ENCODE results near the gene C9orf85. TPM values are rescaled to one million over a fixed set of nuclear protein-coding genes. Genes with fewer than 3 reads are reported as not detected.
"Not testable (repeated sequence)": the region's sequence is repeated elsewhere in the genome, so short reads cannot be mapped to it uniquely, and the experiment has no call there.

C9orf85 gene
- total RNA-seq, 1 donor from 2014 or later: 11.1 TPM

DNA sequence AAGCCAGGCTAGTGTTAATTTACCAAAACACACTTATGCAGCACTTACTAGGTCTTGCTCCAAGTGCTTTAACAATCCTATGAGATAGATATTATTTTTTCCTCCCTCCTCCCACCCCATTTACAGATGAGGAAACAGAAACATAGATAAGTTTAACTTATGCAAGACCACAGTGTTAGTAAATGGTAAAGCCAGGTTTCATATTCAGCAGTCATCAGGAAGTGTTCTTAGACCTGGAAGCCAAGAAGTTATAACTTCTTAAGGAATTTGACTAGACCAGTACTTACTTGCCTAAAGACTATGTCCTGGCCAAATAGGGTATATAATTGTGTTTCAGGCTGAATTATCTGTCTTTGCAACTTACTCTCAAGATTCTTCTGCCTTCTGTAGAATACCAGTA lies 16.3 kb upstream of the C9orf85 start:
- Mint-ChIP-seq H3K4me1 (ENCODE audit: low read depth, unreplicated experiment) (peaks cover 14% of the 10 kb centered on the region), H3K27ac (ENCODE audit: unreplicated experiment) (no peak overlapping the region), H3K4me3 (ENCODE audit: unreplicated experiment) (no peak overlapping the region), H3K9me3 (ENCODE audit: unreplicated experiment) (peaks cover 2% of the 10 kb centered on the region), H3K36me3 (ENCODE audit: unreplicated experiment) (no peaks in the 10 kb centered on the region), H3K27me3 (ENCODE audit: unreplicated experiment) (peaks cover 4% of the 10 kb centered on the region)
- no peak for DNase-seq
- TF ChIP-seq, protein P1, sequence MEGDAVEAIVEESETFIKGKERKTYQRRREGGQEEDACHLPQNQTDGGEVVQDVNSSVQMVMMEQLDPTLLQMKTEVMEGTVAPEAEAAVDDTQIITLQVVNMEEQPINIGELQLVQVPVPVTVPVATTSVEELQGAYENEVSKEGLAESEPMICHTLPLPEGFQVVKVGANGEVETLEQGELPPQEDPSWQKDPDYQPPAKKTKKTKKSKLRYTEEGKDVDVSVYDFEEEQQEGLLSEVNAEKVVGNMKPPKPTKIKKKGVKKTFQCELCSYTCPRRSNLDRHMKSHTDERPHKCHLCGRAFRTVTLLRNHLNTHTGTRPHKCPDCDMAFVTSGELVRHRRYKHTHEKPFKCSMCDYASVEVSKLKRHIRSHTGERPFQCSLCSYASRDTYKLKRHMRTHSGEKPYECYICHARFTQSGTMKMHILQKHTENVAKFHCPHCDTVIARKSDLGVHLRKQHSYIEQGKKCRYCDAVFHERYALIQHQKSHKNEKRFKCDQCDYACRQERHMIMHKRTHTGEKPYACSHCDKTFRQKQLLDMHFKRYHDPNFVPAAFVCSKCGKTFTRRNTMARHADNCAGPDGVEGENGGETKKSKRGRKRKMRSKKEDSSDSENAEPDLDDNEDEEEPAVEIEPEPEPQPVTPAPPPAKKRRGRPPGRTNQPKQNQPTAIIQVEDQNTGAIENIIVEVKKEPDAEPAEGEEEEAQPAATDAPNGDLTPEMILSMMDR (IDR thresholded peaks at IDR 0.05; ENCODE audit: partially characterized antibody, unreplicated experiment): no peak

DNA sequence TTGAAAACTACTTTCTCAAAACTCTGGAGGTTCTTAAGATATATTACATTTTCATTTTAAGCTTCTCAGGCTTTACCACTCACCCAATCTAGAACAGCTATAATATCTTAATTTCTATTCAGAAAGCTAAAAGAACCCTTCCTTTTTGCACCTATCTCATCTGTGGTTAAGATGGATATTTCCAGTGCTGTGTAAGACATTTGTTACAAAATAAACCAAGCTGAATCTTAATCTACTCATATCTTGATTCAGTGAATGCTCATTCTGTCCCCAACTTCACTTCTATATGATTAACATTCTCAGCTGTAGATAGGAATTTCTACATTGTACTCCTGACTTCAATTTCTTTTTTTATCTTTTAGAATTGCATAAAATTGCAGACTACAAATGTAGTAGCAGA lies 15.5 kb upstream of the C9orf85 start:
- TF ChIP-seq, protein P1 (IDR thresholded peaks at IDR 0.05; ENCODE audit: partially characterized antibody, unreplicated experiment): no peak
- Mint-ChIP-seq H3K27ac (ENCODE audit: unreplicated experiment) (no peak overlapping the region), H3K36me3 (ENCODE audit: unreplicated experiment) (no peaks in the 10 kb centered on the region), H3K4me1 (ENCODE audit: low read depth, unreplicated experiment) (peaks cover 14% of the 10 kb centered on the region), H3K27me3 (ENCODE audit: unreplicated experiment) (peaks cover 4% of the 10 kb centered on the region), H3K4me3 (ENCODE audit: unreplicated experiment) (no peak overlapping the region), H3K9me3 (ENCODE audit: unreplicated experiment) (peaks cover 2% of the 10 kb centered on the region)
- DNase-seq: no peak

DNA sequence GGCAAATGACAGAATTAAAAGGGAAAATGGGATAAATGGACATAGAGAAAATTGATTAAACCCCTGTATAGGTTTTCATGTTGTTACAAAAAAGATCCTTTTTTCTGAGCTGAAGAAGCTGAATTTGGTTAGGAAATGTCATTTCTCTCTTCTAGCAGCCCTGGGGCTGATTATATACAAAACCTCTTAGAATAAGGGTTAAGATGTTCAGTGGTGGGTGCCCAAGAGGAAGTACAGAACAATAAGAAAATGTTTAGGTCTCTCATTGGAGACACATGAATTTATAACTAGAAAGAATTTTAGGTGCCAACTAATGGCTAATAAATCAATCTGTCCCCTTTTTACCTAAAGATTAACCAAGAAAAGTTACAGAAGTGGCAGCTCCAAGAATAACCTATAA lies 14.7 kb upstream of the C9orf85 start:
- Mint-ChIP-seq H3K9me3 (ENCODE audit: unreplicated experiment) (peaks cover 2% of the 10 kb centered on the region), H3K4me1 (ENCODE audit: low read depth, unreplicated experiment) (peaks cover 17% of the 10 kb centered on the region), H3K27ac (ENCODE audit: unreplicated experiment) (no peak overlapping the region), H3K27me3 (ENCODE audit: unreplicated experiment) (peaks cover 4% of the 10 kb centered on the region), H3K36me3 (ENCODE audit: unreplicated experiment) (no peaks in the 10 kb centered on the region), H3K4me3 (ENCODE audit: unreplicated experiment) (no peak overlapping the region)
- TF ChIP-seq, protein P1 (IDR thresholded peaks at IDR 0.05; ENCODE audit: partially characterized antibody, unreplicated experiment): no peak
- DNase-seq: no peak

DNA sequence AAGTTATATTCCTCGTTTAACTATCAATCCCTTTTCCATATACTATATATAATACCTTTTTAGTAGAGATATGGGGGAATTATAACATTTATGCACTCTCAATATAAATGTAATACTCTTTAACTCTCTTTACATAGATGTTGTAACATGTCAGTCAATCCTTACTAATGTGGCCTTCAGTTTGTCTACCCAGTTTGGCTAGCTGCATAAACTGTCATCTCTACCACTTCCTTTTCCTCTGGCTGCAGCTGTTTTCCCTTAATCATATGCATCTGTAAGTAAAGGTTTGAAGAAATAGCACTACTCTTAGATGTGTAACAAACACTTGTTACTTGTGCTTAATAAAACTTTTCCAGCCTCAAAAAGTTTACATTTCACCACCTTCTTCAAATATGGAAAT lies 13.9 kb upstream of the C9orf85 start:
- Mint-ChIP-seq H3K27me3 (ENCODE audit: unreplicated experiment) (peaks cover 4% of the 10 kb centered on the region), H3K36me3 (ENCODE audit: unreplicated experiment) (no peaks in the 10 kb centered on the region), H3K27ac (ENCODE audit: unreplicated experiment) (no peak overlapping the region), H3K4me1 (ENCODE audit: low read depth, unreplicated experiment) (peaks cover 26% of the 10 kb centered on the region), H3K4me3 (ENCODE audit: unreplicated experiment) (no peak overlapping the region), H3K9me3 (ENCODE audit: unreplicated experiment) (peaks cover 2% of the 10 kb centered on the region)
- DNase-seq: no peak
- TF ChIP-seq, protein P1 (IDR thresholded peaks at IDR 0.05; ENCODE audit: partially characterized antibody, unreplicated experiment): no peak

DNA sequence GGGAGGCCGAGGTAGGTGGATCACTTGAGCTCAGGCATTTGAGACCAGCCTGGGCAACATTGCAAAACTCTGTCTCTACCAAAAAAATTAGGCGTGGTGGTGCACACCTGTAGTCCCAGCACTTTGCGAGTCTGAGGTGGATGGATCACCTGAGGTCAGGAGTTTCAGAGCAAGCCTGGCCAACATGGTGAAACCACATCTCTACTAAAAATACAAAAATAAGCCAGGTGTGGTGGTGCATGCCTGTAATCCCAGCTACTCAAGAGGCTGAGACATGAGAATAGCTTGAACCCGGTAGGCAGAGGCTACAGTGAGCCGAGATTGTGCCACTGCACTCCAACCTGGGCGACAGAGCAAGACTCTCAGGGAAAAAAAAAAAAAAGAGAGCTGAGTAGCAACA lies 12.7 kb upstream of the C9orf85 start:
- H3K27me3 Mint-ChIP-seq (ENCODE audit: unreplicated experiment); H3K27ac Mint-ChIP-seq (ENCODE audit: unreplicated experiment); H3K9me3 Mint-ChIP-seq (ENCODE audit: unreplicated experiment); H3K36me3 Mint-ChIP-seq (ENCODE audit: unreplicated experiment); H3K4me3 Mint-ChIP-seq (ENCODE audit: unreplicated experiment); DNase-seq: not testable (repeated sequence)
- peaks cover 22% of the 10 kb centered on the region for H3K4me1 Mint-ChIP-seq (ENCODE audit: low read depth, unreplicated experiment)
